Liver (tissue), 2 donors: ENCODE data around the gene RYR2.

Source experiments
- TF ChIP-seq, protein P1 (sequence below): IDR thresholded peaks from 2 replicates; pipeline ENCODE4 v1.6.1; 2016; ENCODE audit warnings: antibody characterized with exemption
- TF ChIP-seq, protein P2 (sequence below): fragments of 150-350 bp; IDR thresholded peaks from 2 replicates; pipeline ENCODE4 v1.5.1; 2017; ENCODE audit warnings: improper control_type of control experiment, low read depth, low read length; ENCODE audit not compliant: missing input control
- donor health status: healthy.

GRCh38 chr1:237858992-237859391 lies 817.0 kb downstream of the RYR2 start:
- TF ChIP-seq, protein P1, sequence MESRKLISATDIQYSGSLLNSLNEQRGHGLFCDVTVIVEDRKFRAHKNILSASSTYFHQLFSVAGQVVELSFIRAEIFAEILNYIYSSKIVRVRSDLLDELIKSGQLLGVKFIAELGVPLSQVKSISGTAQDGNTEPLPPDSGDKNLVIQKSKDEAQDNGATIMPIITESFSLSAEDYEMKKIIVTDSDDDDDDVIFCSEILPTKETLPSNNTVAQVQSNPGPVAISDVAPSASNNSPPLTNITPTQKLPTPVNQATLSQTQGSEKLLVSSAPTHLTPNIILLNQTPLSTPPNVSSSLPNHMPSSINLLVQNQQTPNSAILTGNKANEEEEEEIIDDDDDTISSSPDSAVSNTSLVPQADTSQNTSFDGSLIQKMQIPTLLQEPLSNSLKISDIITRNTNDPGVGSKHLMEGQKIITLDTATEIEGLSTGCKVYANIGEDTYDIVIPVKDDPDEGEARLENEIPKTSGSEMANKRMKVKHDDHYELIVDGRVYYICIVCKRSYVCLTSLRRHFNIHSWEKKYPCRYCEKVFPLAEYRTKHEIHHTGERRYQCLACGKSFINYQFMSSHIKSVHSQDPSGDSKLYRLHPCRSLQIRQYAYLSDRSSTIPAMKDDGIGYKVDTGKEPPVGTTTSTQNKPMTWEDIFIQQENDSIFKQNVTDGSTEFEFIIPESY: no peak
- TF ChIP-seq, protein P2, sequence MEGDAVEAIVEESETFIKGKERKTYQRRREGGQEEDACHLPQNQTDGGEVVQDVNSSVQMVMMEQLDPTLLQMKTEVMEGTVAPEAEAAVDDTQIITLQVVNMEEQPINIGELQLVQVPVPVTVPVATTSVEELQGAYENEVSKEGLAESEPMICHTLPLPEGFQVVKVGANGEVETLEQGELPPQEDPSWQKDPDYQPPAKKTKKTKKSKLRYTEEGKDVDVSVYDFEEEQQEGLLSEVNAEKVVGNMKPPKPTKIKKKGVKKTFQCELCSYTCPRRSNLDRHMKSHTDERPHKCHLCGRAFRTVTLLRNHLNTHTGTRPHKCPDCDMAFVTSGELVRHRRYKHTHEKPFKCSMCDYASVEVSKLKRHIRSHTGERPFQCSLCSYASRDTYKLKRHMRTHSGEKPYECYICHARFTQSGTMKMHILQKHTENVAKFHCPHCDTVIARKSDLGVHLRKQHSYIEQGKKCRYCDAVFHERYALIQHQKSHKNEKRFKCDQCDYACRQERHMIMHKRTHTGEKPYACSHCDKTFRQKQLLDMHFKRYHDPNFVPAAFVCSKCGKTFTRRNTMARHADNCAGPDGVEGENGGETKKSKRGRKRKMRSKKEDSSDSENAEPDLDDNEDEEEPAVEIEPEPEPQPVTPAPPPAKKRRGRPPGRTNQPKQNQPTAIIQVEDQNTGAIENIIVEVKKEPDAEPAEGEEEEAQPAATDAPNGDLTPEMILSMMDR: no peak
